ENCODE measurements around the gene HORMAD2. TPM values are rescaled to one million over a fixed set of nuclear protein-coding genes. Genes with fewer than 3 reads are reported as not detected.

The HORMAD2 gene
- total RNA-seq, 2 donors from 2014 or later, result not detected

GRCh38 chr22:30182815-30183214 is 102.6 kb downstream of the HORMAD2 start:
- no peak for DNase-seq
- ATAC-seq, result no peak
- intact Hi-C loops (cut with DNase I), result no loop called here

- no peak for DNase-seq
- no peak for ATAC-seq
- intact Hi-C loops (cut with DNase I), result no loop called here
These were observed 103.0 kb downstream of the HORMAD2 start for GRCh38 chr22:30183271-30183670.

GRCh38 chr22:30183861-30184278 is 103.6 kb downstream of the HORMAD2 start:
- no peak for ATAC-seq

GRCh38 chr22:30185129-30185528 is 104.9 kb downstream of the HORMAD2 start:
- ATAC-seq (no peak), DNase-seq (no peak)

More at GRCh38 chr22:30183861-30184278, 103.6 kb downstream of the HORMAD2 start:
- DNase-seq, result no peak
- intact Hi-C loops (cut with DNase I), result no loop called here

GRCh38 chr22:30185549-30185948 is 105.3 kb downstream of the HORMAD2 start:
- no peak for ATAC-seq
- intact Hi-C loops (cut with DNase I), result no loop called here
- no peak for DNase-seq

More at GRCh38 chr22:30185129-30185528, 104.9 kb downstream of the HORMAD2 start:
- intact Hi-C loops (cut with DNase I), result no loop called here

GRCh38 chr22:30186041-30186440 is 105.8 kb downstream of the HORMAD2 start:
- intact Hi-C loops (cut with DNase I), result no loop called here
- ATAC-seq, result no peak
- no peak for DNase-seq

- DNase-seq (no peak), ATAC-seq (no peak)
- intact Hi-C loops (cut with DNase I), result no loop called here
These were observed 106.2 kb downstream of the HORMAD2 start for GRCh38 chr22:30186510-30186909.

GRCh38 chr22:30187094-30187493 is 106.8 kb downstream of the HORMAD2 start:
- ATAC-seq (no peak), DNase-seq (no peak)
- intact Hi-C loops (cut with DNase I), result no loop called here

GRCh38 chr22:30187529-30188407 is 107.5 kb downstream of the HORMAD2 start:
- no peak for DNase-seq
- intact Hi-C loops (cut with DNase I), result no loop called here
- ATAC-seq, result no peak

GRCh38 chr22:30188911-30189310 is 108.6 kb downstream of the HORMAD2 start:
- no peak for ATAC-seq
- DNase-seq, result no peak
- intact Hi-C loops (cut with DNase I), result no loop called here

- intact Hi-C loops (cut with DNase I), result no loop called here
- DNase-seq, result no peak
- no peak for ATAC-seq
These were observed 110.3 kb downstream of the HORMAD2 start for GRCh38 chr22:30190574-30190973.

- ATAC-seq (no peak), DNase-seq (no peak)
- intact Hi-C loops (cut with DNase I), result no loop called here
These were observed 110.9 kb downstream of the HORMAD2 start for GRCh38 chr22:30191040-30191701.

GRCh38 chr22:30192427-30192826 is 112.2 kb downstream of the HORMAD2 start:
- intact Hi-C loops (cut with DNase I), result no loop called here
- DNase-seq (no peak), ATAC-seq (no peak)

- DNase-seq, result no peak
- no peak for ATAC-seq
- intact Hi-C loops (cut with DNase I), result no loop called here
These were observed 112.9 kb downstream of the HORMAD2 start for GRCh38 chr22:30193031-30193775.

- intact Hi-C loops (cut with DNase I), result no loop called here
- ATAC-seq, result peak; percentile 15 to 24
- no peak for DNase-seq
These were observed 115.2 kb downstream of the HORMAD2 start for GRCh38 chr22:30195245-30196140.

GRCh38 chr22:30196141-30196879 is 116.0 kb downstream of the HORMAD2 start:
- ATAC-seq (peak; percentile 91), DNase-seq (peak; percentile 86)
- intact Hi-C loops (cut with DNase I), result no loop called here

GRCh38 chr22:30196880-30197336 is 116.6 kb downstream of the HORMAD2 start:
- no peak for ATAC-seq
- no peak for DNase-seq
- intact Hi-C loops (cut with DNase I), result no loop called here

- no peak for DNase-seq
- ATAC-seq, result no peak
- intact Hi-C loops (cut with DNase I), result no loop called here
These were observed 117.1 kb downstream of the HORMAD2 start for GRCh38 chr22:30197389-30197788.

All from left cardiac atrium (tissue), 4 donors.